Coronary artery (tissue), 2 donors: ENCODE data around the gene CALM3.

Experiments used
- DNase-seq: peaks from one replicate; pipeline ENCODE4 v3.0.0-alpha.2; 2017; ENCODE audit warnings: low spot score
- H3K27ac ChIP-seq, 2 donors: fragments of 200-600 bp; sonication (generic); one replicate each; pipeline ENCODE4 v1.5.1; 2016 to 2019
- H3K4me3 ChIP-seq: fragments of 200-600 bp; sonication (generic); 2 replicates; pipeline ENCODE4 v1.5.1; 2016; ENCODE audit warnings: mild to moderate bottlenecking, moderate library complexity
- TF ChIP-seq, protein P1 (sequence below): fragments of 200-600 bp; sonication (generic); IDR thresholded peaks from one replicate; pipeline ENCODE4 v1.5.1; 2019; ENCODE audit warnings: antibody characterized with exemption

CALM3 gene

DNA sequence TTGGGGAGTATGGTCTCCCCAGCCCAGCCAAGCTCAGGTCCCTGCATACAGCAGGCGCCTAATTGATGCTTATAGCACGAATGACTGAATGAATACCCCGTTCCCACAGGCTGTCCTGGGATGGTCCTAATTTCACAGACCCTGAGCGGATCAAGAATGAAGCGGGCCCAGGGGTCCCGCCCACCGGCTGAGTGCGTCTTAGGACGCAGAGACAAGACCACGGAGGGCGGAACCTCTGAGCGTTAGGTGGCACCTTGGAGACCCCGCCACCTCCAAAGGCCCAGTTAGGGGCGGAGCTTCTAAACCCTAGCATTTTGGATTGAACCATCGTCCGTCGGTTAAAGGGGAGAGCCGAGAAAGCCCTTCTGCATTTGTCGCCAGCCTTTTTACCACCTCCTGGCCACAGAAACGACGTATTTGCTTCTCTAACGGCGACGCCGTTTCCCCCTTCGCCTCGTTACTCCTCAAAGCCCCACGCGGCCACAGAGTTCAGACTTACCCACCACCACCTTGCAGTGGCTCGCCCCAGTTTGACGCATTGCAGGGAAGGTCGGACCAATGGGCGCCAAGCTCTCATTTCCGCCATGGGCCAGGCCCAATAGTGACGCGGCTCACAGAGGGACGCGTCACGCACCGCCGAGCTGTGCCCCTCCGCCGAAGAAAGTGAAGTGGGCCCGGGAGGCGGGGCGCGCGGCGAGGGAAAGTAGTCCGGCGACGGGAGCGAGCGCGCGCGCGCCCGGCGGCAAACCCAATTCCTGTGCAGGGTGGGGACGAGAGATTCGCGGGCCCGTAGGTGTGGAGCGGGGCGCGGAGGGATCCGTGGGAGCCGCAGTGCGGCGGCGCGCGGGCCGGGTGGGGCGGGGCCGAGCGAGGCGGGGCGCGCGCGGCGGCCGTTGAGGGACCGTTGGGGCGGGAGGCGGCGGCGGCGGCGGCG lies 479 bp upstream of the CALM3 start:
- peak overlapping the region; percentile 99 for H3K4me3 ChIP-seq
- peak; percentile 97 for DNase-seq
- TF ChIP-seq, protein P1, sequence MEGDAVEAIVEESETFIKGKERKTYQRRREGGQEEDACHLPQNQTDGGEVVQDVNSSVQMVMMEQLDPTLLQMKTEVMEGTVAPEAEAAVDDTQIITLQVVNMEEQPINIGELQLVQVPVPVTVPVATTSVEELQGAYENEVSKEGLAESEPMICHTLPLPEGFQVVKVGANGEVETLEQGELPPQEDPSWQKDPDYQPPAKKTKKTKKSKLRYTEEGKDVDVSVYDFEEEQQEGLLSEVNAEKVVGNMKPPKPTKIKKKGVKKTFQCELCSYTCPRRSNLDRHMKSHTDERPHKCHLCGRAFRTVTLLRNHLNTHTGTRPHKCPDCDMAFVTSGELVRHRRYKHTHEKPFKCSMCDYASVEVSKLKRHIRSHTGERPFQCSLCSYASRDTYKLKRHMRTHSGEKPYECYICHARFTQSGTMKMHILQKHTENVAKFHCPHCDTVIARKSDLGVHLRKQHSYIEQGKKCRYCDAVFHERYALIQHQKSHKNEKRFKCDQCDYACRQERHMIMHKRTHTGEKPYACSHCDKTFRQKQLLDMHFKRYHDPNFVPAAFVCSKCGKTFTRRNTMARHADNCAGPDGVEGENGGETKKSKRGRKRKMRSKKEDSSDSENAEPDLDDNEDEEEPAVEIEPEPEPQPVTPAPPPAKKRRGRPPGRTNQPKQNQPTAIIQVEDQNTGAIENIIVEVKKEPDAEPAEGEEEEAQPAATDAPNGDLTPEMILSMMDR: no peak
- peak overlapping the region; percentile 98 to 99 for H3K27ac ChIP-seq

DNA sequence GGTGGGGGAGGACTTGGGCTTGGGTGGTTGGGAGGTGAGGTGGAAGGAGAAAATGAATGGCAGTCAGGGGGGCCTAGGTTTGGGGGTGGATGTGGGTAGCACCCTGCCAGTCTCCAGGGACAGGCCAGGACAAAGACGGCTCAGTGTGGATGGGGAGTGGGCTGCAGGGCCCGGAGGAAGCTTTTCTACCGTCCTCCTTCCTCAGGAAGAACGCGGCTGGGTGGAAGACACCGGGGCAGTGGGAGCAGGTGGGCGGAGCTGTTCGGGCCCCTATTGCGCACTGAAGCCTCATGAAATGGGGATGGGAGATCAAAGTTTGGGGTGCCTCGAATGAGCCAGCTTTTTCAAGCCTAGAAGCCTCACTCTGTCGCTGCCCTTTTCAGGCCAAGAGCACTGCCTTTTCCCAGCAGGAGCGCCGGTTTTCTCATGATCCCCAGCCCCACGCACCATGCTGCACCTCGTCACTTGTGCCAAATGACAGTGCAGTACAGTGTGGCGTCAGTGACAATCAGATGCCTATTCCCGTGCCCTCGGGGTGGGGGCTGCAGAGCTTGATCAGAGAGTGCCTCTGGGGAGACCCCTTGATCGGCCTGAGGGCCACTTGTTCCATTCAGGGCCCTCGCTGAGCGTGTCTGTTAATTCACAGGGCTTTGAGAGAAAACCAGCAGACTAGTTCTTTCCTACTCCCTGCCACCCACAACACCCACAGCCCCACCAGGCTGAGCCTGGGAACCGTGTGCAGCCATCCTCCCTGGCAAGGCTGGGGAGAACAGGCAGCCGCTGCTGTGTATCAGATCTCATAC lies 1.5 kb downstream of the CALM3 start:
- TF ChIP-seq, protein P1: no peak
- H3K4me3 ChIP-seq: peak overlapping the region; percentile 99
- peak; percentile 79 for DNase-seq
- peak overlapping the region; percentile 98 to 99 for H3K27ac ChIP-seq

DNA sequence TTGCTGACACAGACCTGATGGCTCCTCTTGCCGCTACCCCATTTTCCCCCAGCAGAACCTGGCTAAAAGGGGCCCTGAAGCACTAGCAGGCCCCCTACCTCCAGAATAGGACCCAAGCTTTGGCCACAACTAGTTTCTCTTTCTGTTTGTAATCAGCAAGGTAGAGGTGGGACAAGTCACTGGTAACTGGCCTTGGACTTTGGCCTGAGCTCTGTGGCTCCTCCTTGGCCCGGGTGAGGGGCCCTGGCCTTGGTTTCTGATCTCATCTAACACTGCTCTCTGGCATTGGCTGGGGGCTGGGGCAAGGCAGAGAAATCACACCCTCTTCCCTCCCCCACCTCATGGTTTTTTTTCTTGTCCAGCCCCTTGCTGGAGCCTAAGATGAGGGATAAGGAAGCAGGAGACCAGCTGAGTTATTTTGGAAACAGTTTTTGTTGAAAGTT lies 2.1 kb downstream of the CALM3 start:
- no peak for DNase-seq
- Histone ChIP-seq H3K27ac (peak overlapping the region; percentile 98 to 99), H3K4me3 (peak overlapping the region; percentile 99)
- TF ChIP-seq, protein P1: no peak

DNA sequence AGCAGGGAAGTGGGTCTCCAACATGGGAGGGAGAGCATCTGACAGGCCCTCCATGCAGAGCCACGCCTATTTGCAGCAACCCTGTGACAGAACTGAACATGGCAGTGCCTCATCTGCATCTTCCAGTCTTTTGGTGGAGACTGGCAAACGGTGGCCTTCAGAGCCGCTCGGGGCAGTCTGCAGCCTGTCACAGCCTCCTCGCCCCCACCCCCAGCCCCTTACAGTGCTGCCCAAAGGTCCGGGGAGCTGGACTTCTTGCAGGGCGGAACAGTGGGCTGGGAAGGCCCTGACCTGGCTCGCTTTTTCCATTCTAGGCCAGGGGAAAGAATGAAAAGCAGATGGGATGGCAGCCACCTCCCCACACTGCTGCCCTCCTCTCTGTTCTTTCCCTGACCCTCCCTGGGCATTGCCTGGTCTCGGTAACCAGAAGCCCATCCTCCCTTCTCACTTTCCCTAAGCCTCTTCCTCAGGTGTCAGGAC lies 2.7 kb downstream of the CALM3 start:
- DNase-seq: peak; percentile 73
- TF ChIP-seq, protein P1: no peak
- Histone ChIP-seq H3K27ac (peak overlapping the region; percentile 98 to 99), H3K4me3 (peak overlapping the region; percentile 99)

DNA sequence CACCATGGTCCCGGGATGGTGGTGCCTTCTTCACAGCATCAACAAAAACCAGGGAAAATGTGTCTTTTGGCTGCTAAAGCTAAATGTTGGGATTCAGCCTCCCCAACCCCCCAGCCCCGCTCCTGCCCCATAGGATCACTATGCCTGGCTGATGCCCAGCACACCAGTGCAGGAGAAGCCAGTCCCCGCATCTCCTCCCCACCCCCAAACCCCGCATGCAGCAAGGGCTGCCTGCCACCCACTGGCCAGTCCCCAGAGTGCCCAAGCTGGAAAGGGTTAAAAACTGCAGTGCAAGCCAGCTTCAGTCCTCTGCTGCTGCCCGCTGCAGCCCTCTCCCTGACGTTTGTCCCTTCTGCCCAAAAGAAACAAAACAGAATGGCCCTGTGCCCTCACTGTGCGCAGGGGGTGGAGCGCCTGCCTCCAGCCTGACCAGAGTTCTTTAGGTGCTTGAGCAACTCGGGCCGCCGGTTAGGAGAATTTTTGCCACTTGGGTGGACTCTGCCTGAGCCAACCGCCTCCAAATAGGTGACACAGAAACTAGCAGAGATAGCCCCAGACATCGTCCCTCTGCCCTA lies 3.7 kb downstream of the CALM3 start:
- H3K27ac ChIP-seq: peak overlapping the region; percentile 98 to 99
- TF ChIP-seq, protein P1: no peak
- peak; percentile 91 for DNase-seq
- H3K4me3 ChIP-seq: peak overlapping the region; percentile 58

DNA sequence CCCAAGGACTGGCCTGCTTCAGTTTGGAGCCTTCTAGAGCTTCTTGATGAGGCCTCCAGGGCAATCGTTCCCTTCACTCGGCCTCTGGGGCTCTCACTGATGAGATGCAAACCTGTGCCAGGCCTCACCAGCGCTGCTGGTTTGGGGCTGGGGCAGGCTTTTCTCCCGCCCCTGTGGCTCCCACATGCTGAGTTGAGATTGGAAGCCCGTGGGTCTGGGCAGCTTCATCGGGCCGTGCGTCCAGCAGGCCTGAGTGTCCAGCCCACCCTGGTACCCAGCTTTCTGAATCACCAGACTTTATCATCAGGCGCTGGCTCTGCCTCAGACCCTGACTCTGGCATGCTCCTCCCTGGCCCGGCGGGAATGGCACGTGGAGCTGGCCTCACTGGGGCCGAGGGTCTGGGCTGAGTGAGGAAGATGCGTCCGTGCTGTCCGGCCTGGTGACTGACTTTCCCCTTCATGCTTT lies 4.3 kb downstream of the CALM3 start:
- Histone ChIP-seq H3K27ac (peak overlapping the region; percentile 98 to 99), H3K4me3 (peak overlapping the region; percentile 58)
- peak; percentile 76 for DNase-seq
- TF ChIP-seq, protein P1: no peak
